ENCODE data around the gene DENND1A.

The DENND1A gene

DNA sequence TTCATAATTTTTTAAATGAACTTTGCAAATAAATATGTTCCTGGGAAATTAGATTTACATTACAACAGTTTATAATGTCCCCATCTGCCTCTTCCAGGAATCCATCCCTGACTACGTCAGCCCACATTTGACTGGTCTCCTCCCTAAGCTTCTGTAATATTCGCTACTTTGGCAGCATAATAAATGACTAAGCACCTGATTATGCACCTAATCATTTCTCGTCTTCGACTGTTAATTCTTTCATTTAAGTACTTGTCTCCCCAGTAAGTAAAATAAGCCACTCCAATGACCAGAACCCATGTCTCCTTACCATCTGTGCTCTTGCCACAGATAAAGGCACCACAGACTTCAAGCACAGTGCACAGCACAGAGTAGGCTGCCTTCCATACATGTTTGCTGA, 122.7 kb downstream of the DENND1A start:
- DNase-seq: no peak

DNA sequence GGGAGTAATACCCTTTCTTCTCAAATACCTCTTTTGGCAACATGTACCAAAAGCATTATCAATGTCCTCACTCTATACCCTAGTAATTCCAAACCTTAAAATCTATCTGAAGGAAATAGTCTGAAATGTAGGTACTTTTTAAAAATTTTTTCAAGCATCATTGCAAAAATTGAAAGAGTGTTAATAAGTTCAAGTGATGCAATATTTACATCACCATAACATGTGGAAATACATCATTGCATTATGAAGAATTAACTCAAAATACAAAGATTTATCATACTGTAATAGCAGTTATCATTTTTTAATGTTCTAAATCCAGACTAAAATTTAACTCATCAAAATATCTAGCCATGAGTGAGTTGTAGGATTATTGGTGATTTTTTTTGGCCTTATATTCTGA, 123.1 kb downstream of the DENND1A start:
- no peak for DNase-seq

DNA sequence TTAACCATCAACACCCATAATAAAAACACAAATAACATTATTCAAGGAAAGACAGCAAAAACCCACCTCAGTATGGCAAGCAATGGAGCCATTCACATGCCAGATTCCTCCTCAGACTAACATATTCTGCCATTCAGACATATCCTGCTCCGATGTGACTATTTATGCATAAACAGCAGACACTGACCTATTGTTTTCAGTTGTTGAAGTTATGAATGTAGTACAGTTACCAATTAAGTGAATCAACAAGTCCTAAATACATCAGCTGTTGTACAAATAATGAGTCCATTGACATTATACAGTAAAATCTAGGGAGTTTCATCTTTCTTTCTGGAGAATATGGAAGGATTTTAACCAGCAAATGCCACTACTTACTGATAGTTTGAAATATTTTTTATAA, 131.7 kb downstream of the DENND1A start:
- no peak for DNase-seq

DNA sequence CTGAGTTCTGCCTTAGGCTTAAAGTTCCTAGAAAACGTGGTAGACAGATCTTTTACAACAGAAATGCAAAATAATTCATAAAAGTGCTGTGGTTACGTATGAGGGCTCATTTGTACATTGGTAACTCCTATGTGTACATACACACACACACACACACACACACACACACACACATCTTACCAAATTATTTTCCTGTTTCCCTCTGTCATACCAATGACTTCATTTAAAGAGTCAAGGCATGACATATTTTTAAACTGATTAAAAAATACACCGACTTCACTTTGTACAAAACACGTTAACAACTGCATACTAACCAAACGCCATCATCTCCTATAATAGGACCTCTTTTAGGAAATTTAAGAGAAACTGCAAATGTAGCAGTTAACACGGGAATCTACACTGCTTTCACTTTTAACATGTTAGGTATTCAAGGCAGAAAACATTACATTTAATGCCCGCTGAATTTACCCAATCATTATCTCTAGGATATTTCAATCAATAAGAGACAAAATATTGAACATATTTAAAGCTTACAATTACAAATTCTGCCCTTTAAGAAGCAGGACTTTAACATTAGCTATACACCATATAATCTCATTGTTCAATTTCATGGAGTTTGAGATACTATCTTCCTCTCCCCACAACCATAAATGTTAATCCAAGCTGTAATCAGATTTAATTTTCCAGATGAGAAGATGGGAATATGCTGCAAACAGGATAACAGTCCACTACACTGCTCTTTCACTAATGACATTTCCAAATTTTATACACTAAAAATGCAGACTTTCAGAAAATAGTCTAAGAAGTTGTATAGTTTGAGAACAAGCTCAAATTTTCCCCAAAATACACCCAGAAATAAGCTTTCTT, 133.1 kb downstream of the DENND1A start:
- DNase-seq: no peak

DNA sequence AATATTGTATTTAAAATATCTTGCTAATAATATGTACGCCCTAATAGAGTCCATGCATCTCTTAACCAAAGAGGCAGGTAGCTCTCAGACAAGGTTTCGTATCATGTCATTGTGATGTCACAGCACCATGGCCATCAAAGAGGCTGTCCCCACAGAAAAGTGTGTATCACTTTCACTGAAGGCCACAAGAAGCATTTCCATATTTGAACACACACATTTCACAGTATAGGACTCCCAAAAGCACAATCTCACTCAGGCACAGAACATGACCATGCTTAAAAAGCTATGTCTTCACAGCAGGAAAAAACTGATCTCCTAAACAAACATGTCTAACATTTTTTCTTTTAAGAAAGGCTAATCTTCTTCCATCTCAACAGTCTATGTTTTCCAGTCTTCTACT, 133.8 kb downstream of the DENND1A start:
- no peak for DNase-seq

DNA sequence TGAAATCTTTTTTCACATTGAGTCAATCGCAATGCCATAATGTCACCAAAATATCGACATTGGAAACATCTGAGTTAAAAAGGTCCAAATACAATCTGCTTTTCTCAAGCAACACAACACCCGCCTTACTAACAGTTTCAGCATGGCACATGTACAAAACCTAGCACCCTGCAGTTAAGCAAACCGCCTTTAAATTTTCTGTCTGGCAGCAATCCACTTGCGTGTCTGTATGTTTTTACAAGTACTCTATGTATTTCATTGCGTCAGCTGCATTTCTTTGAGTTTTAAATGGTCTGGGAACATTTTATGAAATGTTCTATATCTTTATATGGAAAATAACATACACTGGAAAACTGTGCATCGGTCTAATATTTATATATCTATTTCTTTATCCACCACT, 134.6 kb downstream of the DENND1A start:
- no peak for DNase-seq

DNA sequence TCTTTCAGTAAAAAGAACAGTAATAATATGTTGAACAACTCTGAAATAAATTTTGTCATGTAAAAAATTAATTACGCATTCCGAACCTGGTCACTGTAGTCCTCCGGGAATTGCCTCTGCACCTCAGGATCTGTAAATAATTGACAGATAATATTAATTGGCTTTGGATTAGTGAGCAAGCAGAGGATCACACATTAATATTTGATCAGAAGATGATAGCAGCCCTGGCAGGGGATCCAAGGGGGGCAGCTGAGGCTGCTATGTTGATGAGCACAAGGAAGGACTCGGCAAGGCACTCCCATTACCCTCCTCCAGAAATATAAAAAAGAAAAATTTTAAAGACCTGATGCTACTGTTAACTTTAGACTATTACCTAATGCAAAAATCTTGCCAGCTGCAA, 137.4 kb downstream of the DENND1A start:
- DNase-seq: no peak

DNA sequence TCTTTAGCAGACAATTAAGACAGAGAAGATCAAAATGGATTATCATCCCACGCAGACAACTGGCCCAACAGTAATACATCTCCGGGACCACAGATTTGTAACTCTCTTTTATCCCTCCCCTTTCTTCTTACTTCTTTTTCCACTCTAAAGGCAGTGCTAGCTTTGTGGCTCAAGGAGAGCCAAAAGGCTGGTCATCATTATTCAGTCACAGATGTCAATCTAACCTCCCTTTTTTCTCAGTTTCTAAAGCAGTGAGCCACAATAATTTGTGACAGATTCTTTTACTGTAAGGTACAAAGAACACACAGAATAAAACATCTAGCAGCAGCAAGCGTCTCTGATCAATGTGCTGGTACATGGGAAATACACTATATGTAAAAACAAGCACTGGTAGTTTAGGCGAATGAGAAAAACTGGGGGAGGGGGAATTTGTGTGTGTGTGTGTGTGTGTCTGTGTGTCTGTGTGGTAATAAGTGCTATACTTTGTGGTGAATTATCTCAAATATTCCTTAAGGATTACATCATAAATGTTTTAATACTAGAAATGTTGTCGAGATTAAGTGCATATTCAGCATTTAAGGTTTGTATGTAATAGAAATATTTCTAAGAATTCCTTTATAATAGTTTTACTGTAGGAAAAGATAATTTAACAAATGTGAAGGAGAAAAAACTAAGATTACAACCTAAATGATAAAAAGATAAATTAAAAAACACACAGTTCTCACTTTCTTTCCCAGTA, 140.2 kb downstream of the DENND1A start:
- DNase-seq: no peak

DNA sequence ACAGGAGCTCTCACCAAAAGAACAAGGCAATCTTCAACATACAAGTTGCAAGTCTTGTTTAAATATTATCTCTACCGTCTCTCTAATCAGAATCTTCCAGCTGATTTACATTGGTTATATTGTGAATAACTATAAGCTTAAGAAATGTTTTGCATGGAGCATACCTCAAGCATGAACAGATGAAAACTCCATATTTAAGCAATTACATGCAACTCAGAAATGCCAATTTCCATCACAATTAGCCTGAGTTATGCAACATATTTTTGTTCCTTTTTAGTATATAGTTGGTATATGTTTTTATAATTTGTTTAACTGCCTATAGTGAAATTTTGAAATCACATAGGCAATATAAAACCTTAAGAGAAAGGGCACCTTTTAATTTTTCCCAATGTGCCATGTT, 142.5 kb downstream of the DENND1A start:
- DNase-seq: no peak

DNA sequence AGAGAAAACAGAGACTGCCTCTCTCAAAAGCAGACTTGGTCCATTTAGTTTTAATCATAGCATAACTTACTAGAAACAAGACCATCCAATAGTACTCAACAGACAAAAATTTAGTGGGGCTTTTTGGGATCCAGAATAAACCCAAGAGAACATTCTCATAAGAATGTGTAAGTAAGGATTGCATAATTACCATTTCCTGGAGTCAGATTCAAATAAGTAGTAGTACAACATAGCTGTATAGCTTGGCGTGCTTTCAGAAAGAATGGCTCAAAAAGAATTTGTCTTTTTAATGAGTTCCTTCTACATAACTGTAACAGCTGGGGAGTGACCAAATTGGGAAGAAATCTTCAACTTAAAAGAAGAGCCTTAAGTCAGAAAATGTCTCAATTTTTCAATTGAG, 145.4 kb downstream of the DENND1A start:
- no peak for DNase-seq

DNA sequence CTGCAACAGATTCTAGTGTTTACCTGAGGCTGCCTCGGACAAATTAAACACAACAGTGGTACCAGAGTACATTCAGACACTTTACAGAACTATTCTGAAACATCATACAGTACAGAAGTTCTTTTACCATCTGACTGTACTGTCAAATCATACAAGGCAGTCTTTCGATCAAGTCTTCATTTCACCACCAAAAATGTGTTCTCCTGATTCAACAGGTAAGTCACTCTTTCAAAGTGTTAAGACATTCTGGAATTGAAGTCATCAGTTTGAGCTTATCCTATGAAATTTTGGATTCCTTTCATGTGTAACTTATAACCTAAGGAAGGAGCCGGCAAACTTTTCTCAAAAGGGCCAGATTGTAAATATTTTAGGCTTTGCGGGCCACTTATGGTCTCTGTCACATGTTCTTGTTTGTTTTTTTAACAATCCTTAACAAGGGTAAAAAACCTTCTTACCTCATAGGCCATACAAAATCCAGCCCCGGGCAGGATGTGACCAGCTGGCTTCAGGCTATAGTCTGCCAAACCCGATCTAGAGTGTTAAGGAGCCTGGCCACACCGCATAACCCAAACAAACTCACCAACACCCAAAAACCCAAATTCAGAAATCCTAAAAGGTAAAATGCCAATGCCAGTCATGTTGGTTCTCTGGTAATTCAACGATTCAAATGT, 151.6 kb downstream of the DENND1A start:
- DNase-seq: no peak

DNA sequence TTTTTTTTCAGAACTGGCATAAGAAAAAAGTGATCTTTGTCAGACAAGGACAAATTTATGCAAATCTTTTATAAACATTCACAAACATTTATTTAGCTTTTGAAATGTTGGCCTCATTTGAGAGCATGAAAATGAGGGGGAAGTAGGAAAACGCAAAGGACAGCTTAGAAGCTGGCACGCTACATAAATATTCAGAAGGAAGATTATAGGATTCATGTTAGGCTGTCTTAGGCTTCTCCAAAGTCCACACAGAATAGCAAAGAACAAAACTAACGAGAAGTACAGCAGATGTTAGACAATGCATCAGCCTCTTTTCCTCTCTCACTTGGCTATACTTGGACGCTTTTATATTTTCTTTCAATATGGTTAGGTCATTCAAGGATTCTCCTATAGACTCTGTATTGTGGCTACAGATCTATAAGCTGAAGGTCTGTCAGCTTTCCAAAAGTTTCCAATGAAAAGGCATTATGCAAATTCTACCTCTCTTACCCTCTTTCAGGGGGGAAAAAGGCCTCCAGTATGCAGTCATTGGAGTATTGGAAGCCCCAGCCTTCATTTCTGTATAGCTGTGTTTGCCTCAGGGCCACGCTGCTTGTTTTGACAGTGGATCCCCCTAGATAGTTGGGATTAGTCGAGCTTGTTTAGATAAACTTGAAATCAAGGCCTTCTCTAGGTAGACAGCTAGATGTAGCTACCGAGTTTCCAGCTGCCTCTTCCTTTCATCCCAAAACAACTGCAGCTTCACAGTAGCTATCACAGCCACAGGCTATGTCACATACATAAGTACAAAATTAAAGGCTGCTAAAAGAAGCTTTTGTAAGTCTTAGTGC, 153.0 kb downstream of the DENND1A start:
- DNase-seq: no peak

DNA sequence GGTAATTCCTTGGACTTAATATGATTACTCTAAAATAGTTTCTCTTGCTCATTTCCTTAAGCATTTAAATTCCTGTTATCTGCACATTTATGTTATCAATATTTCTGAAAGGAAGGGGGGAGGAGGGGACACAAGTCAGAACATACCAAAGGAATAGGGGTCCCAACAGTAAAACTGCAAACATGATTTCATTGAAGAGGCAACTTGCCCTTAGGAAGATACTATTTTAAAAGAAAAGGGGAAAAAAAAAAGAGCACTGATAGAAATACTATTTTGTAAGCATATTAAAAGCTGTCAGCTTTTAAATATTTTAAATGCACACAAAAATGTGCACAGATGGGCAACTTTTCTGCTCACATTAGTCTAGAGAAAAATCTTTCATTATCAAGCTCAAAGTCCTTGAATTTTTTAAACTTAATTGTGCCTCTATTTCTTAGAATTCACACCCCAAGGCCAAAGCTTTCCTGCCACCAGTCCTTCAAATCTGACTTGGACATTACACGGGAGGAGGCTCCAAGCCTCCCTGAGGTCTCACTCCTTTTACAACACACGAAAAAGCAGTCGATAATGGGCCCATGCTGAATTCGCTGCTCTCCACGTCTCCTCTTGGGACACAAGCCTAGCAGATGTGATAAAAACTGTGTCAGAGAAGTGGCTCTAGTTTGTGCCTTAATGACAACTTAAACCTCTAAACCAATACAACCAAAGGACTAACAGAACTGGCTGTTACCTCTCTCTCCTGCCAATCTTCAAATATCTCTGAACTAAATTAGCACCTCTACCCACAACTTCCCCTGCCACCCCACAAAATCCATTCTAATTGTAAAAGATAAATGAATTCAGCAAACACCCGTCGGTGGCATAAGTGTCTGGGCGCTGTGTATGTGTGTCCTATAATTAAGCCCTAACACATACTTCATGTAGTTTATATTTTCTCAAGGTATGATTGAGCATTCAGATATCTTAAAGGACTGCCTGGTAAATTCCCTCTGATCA, 154.3 kb downstream of the DENND1A start:
- DNase-seq: no peak

DNA sequence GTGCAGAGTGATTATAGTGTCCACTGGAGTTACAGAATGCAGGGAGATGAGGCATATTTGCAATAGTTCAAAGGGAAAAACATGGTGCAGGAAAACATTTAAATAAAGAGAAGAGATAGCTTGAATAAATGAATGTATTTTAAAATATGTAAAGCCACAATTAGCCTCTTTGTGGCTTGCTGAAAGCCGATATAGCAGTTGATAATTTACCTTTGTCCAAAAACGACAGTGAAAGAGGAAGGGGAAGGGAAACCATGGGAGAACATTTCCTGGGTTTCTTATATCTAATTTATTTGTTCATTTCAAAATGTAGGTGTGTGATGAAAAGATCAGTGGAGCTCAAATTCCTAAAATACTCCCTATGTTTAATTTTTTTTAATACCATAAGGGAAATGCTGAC, 156.1 kb downstream of the DENND1A start:
- no peak for DNase-seq

DNA sequence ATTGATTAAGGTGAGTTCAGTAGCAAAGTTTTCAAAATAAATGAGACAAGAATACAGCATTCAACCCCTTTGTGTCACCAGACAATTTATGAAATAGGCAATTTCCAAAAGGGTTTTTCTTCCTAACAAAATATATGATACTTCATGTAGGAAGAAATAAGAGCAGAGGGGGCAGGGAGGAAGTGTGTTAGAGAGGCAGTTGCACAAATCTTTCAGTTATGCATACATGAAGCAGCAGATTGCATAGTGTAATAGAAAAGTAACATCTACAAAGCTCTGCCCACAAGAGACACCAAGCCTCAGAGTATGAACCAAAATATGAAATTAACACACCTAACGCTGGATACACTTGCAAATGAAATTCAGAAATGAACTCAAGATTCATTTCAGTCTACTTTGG, 157.0 kb downstream of the DENND1A start:
- no peak for DNase-seq

DNA sequence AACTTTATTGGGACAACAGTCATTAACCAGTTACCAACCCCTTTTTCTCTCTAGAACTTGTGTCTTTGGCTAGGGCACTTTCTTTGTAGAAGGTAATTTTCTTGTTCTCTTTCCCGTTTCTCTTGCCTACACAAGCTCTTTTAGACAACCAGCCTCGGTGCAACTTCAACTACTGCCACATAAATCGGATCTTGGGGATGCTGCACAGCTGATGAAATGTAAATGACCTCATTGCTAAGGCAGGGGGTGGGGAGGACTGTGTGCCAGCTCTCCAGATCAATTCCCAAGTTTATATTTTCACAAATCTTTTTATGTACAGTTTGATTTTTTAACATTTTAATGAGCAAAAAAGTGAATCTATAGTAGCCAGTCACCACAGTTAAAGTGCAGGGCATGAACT, 157.6 kb downstream of the DENND1A start:
- DNase-seq: no peak

DNA sequence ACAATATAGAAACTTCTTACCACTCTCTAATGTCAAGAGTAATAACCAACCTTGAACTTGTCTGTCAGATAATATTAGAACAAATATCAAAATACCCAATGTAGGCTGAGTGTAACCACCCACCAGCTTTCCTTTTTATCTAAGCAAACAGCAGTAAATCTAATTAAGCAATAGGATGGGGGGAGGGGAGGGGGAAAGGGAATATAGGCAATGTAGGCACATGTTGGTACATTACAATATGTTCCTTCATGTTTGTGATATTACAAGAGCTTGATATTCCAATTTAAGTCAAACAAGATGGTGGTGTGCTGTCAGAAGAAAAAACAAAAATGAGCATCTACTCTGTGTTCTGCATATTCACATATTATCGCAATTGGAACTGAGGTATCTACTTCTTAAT, 158.2 kb downstream of the DENND1A start:
- no peak for DNase-seq

DNA sequence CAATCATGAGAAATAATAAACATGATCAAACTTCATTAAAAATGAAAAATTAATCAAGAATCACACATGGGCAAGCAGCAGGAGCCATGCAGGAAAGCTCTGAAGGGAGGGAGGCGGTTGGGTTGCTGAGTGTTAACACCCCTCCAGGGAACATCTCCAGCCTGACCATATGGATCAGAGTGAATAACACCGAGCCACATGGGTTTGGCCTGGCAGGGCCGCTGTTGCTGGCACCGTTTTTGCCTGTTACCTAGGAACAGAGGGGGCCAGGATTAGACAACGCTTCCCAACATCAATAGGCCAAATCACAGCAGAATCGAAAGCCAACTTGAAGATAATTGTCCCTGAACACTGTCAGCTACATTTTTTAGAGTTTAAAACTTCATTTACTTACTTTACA, 160.2 kb downstream of the DENND1A start:
- no peak for DNase-seq

DNA sequence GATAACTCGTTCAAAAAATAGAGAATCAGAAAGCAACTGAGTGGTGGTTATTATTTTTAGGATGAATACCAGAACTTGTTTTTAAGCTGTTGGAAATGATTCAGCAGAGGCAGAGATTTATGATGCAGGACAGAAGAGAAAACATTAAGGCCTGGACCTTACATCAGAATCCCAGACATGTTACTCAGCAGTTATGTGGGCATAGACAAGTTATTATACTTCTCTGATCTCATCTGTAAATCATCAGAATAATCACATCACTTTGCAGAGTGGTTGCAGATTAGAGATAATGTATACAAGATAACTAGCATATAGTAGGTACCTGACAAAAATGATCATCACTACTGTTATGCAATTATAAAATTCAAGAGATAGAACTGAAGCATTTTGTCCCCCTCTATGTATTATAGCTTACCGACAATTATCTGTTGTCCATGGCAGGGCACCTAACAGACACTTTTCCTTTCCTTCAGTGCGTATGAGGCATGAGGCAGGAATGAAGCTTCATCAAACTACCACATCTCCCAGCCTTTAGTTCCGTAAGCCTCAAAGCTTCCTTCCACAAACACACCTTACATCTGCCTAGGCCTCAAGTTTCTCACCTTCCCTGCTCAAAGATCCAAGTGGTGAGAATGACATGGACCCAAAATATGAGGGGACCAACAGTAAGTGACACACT, 165.9 kb downstream of the DENND1A start:
- DNase-seq: no peak

DNA sequence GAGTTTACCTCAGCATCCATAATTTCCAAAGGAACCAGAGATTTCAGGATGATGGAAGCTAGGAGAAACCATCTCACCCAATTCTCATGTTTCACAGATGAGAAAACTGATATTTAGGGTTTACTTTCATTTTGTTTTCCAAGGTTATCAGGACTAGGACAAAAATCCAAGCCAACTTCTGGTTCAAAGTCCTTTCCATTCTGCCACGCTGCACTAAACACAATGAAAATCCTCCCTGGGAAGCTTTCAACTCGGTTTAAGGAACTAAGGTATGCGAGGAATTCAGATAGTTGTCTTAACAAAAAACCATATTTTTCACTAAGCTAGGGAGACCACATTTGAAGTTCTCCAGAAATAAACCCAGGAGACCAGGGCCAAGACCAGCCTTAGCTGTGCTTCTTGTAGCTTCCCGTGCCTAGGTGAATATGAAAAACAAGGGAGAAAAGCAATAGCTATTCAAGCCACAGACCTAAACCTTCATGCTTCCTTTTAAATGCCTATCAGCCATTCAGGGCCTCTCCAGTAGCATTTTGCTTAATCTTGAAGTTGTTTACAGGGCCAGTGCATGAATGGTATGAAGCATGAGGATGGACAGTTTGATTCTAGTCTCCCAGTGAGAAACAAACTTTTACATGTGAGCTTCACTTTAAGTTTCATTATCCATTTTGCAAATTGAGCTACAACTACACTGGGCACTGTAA, 167.9 kb downstream of the DENND1A start:
- DNase-seq: no peak
